ENCODE measurements around the gene INTS11. TPM values are rescaled to one million over a fixed set of nuclear protein-coding genes. Genes with fewer than 3 reads are reported as not detected.

INTS11 gene
- total RNA-seq, 1 experiment from 2014 or later = 85.4 TPM

- DNase-seq (ENCODE audit: low read depth) = peak; percentile 42
Observed at GRCh38 chr1:1357871-1358432, 33.5 kb upstream of the INTS11 start.

GRCh38 chr1:1356796-1357401 is 32.4 kb upstream of the INTS11 start:
- DNase-seq (ENCODE audit: low read depth) = peak; percentile 25

- no peak for DNase-seq (ENCODE audit: low read depth)
Observed at GRCh38 chr1:1356166-1356795, 31.8 kb upstream of the INTS11 start.

GRCh38 chr1:1355416-1355815 is 31.0 kb upstream of the INTS11 start:
- no peak for DNase-seq (ENCODE audit: low read depth)

GRCh38 chr1:1354271-1355247 is 30.1 kb upstream of the INTS11 start:
- no peak for DNase-seq (ENCODE audit: low read depth)

- DNase-seq (ENCODE audit: low read depth) = no peak
Observed at GRCh38 chr1:1353389-1354151, 29.1 kb upstream of the INTS11 start.

- DNase-seq (ENCODE audit: low read depth) = no peak
Observed at GRCh38 chr1:1352786-1353388, 28.4 kb upstream of the INTS11 start.

GRCh38 chr1:1351511-1352427 is 27.3 kb upstream of the INTS11 start:
- peak; percentile 32 for DNase-seq (ENCODE audit: low read depth)

GRCh38 chr1:1349256-1350012 is 25.0 kb upstream of the INTS11 start, which contains the start of gene DVL1:
DVL1 (minus strand) TSS chr1:1349418; CDS start chr1:1349065, 353 bp downstream.
- peak; percentile 68 for DNase-seq (ENCODE audit: low read depth)

- DNase-seq (ENCODE audit: low read depth) = no peak
Observed at GRCh38 chr1:1348420-1349255, 24.2 kb upstream of the INTS11 start.

- no peak for DNase-seq (ENCODE audit: low read depth)
Observed at GRCh38 chr1:1347663-1348419, 23.4 kb upstream of the INTS11 start.

- DNase-seq (ENCODE audit: low read depth) = no peak
Observed at GRCh38 chr1:1347026-1347595, 22.7 kb upstream of the INTS11 start.

- DNase-seq (ENCODE audit: low read depth) = no peak
Observed at GRCh38 chr1:1346501-1346890, 22.0 kb upstream of the INTS11 start.

- no peak for DNase-seq (ENCODE audit: low read depth)
Observed at GRCh38 chr1:1345860-1346500, 21.5 kb upstream of the INTS11 start.

- no peak for DNase-seq (ENCODE audit: low read depth)
Observed at GRCh38 chr1:1345384-1345783, 20.9 kb upstream of the INTS11 start.

- peak; percentile 80 for DNase-seq (ENCODE audit: low read depth)
Observed at GRCh38 chr1:1344655-1345361, 20.3 kb upstream of the INTS11 start.
